ENCODE measurements around the gene RNF43.

- TF ChIP-seq, protein P1, sequence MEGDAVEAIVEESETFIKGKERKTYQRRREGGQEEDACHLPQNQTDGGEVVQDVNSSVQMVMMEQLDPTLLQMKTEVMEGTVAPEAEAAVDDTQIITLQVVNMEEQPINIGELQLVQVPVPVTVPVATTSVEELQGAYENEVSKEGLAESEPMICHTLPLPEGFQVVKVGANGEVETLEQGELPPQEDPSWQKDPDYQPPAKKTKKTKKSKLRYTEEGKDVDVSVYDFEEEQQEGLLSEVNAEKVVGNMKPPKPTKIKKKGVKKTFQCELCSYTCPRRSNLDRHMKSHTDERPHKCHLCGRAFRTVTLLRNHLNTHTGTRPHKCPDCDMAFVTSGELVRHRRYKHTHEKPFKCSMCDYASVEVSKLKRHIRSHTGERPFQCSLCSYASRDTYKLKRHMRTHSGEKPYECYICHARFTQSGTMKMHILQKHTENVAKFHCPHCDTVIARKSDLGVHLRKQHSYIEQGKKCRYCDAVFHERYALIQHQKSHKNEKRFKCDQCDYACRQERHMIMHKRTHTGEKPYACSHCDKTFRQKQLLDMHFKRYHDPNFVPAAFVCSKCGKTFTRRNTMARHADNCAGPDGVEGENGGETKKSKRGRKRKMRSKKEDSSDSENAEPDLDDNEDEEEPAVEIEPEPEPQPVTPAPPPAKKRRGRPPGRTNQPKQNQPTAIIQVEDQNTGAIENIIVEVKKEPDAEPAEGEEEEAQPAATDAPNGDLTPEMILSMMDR (IDR thresholded peaks at IDR 0.05), result no peak
- no peak for TF ChIP-seq POLR2A (IDR thresholded peaks at IDR 0.05)
Measured at GRCh38 chr17:58380207-58381123, 36.9 kb downstream of the RNF43 start.
